NT2/D1 (cell line): ENCODE measurements around the gene CARD6.
A peak's percentile ranks its signal among the peaks of the same experiment; 100 is the strongest.
"Not testable (repeated sequence)": the region's sequence is repeated elsewhere in the genome, so short reads cannot be mapped to it uniquely, and the experiment has no call there.

ENCODE experiments used
- DNase-seq: peaks from one replicate; pipeline ENCODE4 v3.0.0-alpha.2; 2011; ENCODE audit warnings: low read depth, low spot score
- H3K27me3 ChIP-seq: 2 replicates; pipeline ENCODE4 v1.6.0; 2011; ENCODE audit warnings: mild to moderate bottlenecking; ENCODE audit not compliant: insufficient read length, insufficient read depth
- H3K36me3 ChIP-seq: 2 replicates; pipeline ENCODE4 v1.6.1; 2011; ENCODE audit warnings: mild to moderate bottlenecking, low read length, mixed read lengths; ENCODE audit not compliant: insufficient read depth, insufficient read length
- H3K4me1 ChIP-seq: 2 replicates; pipeline ENCODE4 v1.5.1; 2011; ENCODE audit not compliant: insufficient read depth, insufficient read length
- H3K4me3 ChIP-seq: 2 replicates; pipeline ENCODE4 v1.5.1; 2011; ENCODE audit warnings: low read depth; ENCODE audit not compliant: insufficient read length
- H3K9ac ChIP-seq: 2 replicates; pipeline ENCODE4 v1.6.0; 2011; ENCODE audit warnings: low read depth; ENCODE audit not compliant: insufficient read length
- H3K9me3 ChIP-seq: 2 replicates; pipeline ENCODE4 v1.5.1; 2011; ENCODE audit warnings: mild to moderate bottlenecking, low read length; ENCODE audit not compliant: insufficient read depth
- SUZ12 ChIP-seq: IDR thresholded peaks from 2 replicates; pipeline ENCODE4 v1.6.1; 2011; ENCODE audit not compliant: insufficient read length, insufficient read depth; ENCODE audit errors: extremely low read depth
- YY1 ChIP-seq: IDR thresholded peaks from 2 replicates; pipeline ENCODE4 v1.6.1; 2011; ENCODE audit not compliant: insufficient read length, insufficient read depth
- ZNF274 ChIP-seq: IDR thresholded peaks from 2 replicates; pipeline ENCODE4 v1.6.1; 2011; ENCODE audit warnings: mild to moderate bottlenecking, low read depth, low read length

Gene CARD6

GRCh38 chr5:40798801-40799210, 42.4 kb upstream of the CARD6 start:
- DNase-seq = no peak
- H3K4me3 ChIP-seq = peak overlapping the region; percentile 47
- H3K9ac ChIP-seq = peak overlapping the region; percentile 75
- H3K27me3 ChIP-seq = no peaks in the 10 kb centered on the region
- H3K36me3 ChIP-seq = peaks cover 7% of the 10 kb centered on the region
- TF ChIP-seq SUZ12 (no peak), ZNF274 (no peak), YY1 (no peak)
- H3K4me1 ChIP-seq = no peaks in the 10 kb centered on the region
- H3K9me3 ChIP-seq = no peaks in the 10 kb centered on the region

GRCh38 chr5:40799258-40799657, 41.9 kb upstream of the CARD6 start:
- Histone ChIP-seq H3K36me3 (peaks cover 7% of the 10 kb centered on the region), H3K9ac (peak overlapping the region; percentile 46), H3K4me3 (peak overlapping the region; percentile 47), H3K9me3 (no peaks in the 10 kb centered on the region), H3K4me1 (no peaks in the 10 kb centered on the region), H3K27me3 (no peaks in the 10 kb centered on the region)
- no peak for TF ChIP-seq ZNF274
- no peak for TF ChIP-seq SUZ12
- TF ChIP-seq YY1 = no peak
- no peak for DNase-seq

GRCh38 chr5:40801771-40802562, 39.2 kb upstream of the CARD6 start:
- Histone ChIP-seq H3K4me1 (no peaks in the 10 kb centered on the region), H3K4me3 (no peak overlapping the region), H3K27me3 (no peaks in the 10 kb centered on the region), H3K36me3 (no peaks in the 10 kb centered on the region), H3K9me3 (no peaks in the 10 kb centered on the region), H3K9ac (no peak overlapping the region)
- DNase-seq = no peak
- no peak for TF ChIP-seq SUZ12
- no peak for TF ChIP-seq ZNF274
- TF ChIP-seq YY1 = no peak

GRCh38 chr5:40812125-40812524, 29.0 kb upstream of the CARD6 start:
- no peaks in the 10 kb centered on the region for H3K9me3 ChIP-seq
- no peak overlapping the region for H3K9ac ChIP-seq
- H3K36me3 ChIP-seq = no peaks in the 10 kb centered on the region
- H3K4me1 ChIP-seq = no peaks in the 10 kb centered on the region
- no peak for DNase-seq
- H3K4me3 ChIP-seq = no peak overlapping the region
- no peaks in the 10 kb centered on the region for H3K27me3 ChIP-seq
- TF ChIP-seq ZNF274 (no peak), SUZ12 (no peak), YY1 (no peak)

- Histone ChIP-seq H3K9ac (no peak overlapping the region), H3K27me3 (no peaks in the 10 kb centered on the region), H3K9me3 (no peaks in the 10 kb centered on the region), H3K36me3 (no peaks in the 10 kb centered on the region), H3K4me3 (no peak overlapping the region), H3K4me1 (no peaks in the 10 kb centered on the region)
- TF ChIP-seq SUZ12 (no peak), ZNF274 (no peak), YY1 (no peak)
- no peak for DNase-seq
Observed at GRCh38 chr5:40813698-40814281, 27.4 kb upstream of the CARD6 start.

GRCh38 chr5:40823459-40823858, 17.7 kb upstream of the CARD6 start:
- Histone ChIP-seq H3K4me3 (no peak overlapping the region), H3K9ac (no peak overlapping the region), H3K27me3 (no peaks in the 10 kb centered on the region), H3K4me1 (no peaks in the 10 kb centered on the region), H3K9me3 (no peaks in the 10 kb centered on the region), H3K36me3 (peaks cover 26% of the 10 kb centered on the region)
- TF ChIP-seq SUZ12 (no peak), YY1 (no peak), ZNF274 (no peak)
- DNase-seq = no peak

- not testable (repeated sequence) for H3K9me3 ChIP-seq, H3K9ac ChIP-seq, H3K27me3 ChIP-seq, H3K4me1 ChIP-seq, DNase-seq, H3K4me3 ChIP-seq
- H3K36me3 ChIP-seq = peaks cover 47% of the 10 kb centered on the region
Observed at GRCh38 chr5:40825461-40826043, 15.6 kb upstream of the CARD6 start.
